GM12878 (cell line): Measurements from ENCODE around the gene FAM114A1. TPM values are rescaled to one million over a fixed set of nuclear protein-coding genes. Genes with fewer than 3 reads are reported as not detected.

ENCODE experiments used
- CREB1 ChIP-seq: IDR thresholded peaks from 2 replicates; pipeline ENCODE4 v1.6.1; 2012; ENCODE audit warnings: low read depth, mild to moderate bottlenecking, inconsistent platforms
- CREM ChIP-seq: IDR thresholded peaks from 2 replicates; pipeline ENCODE4 v1.6.1; 2014; ENCODE audit warnings: antibody characterized with exemption, low read depth
- EED ChIP-seq: sonication (generic); IDR thresholded peaks from 2 replicates; pipeline ENCODE4 v1.6.1; 2016; ENCODE audit warnings: antibody characterized with exemption, low read depth
- FOXK2 ChIP-seq: fragments of 450-650 bp; IDR thresholded peaks from 2 replicates; pipeline ENCODE4 v1.6.1; 2017; ENCODE audit warnings: mild to moderate bottlenecking, moderate library complexity
- JUNB ChIP-seq: IDR thresholded peaks from 2 replicates; pipeline ENCODE4 v1.6.1; 2016; ENCODE audit warnings: antibody characterized with exemption, mild to moderate bottlenecking
- MTA3 ChIP-seq: IDR thresholded peaks from 2 replicates; pipeline ENCODE4 v1.6.1; 2012; ENCODE audit warnings: low read length, inconsistent platforms, borderline replicate concordance
- NRF1 ChIP-seq: conservative IDR thresholded peaks from 2 replicates; pipeline ENCODE4 v1.6.1; 2011; ENCODE audit warnings: mild to moderate bottlenecking, low read depth, low read length, improper control_type of control experiment
- RUNX3 ChIP-seq: IDR thresholded peaks from 2 replicates; pipeline ENCODE4 v1.6.1; 2012; ENCODE audit warnings: low read length, inconsistent platforms
- SRF ChIP-seq, 2 experiments: IDR thresholded peaks; 2 replicates each; pipeline ENCODE4 v1.6.1; 2011; ENCODE audit warnings: low read depth in 2 of 2, low read length in 2 of 2, mild to moderate bottlenecking in 1 of 2, moderate library complexity in 1 of 2
- YY1 ChIP-seq: IDR thresholded peaks from 2 replicates; pipeline ENCODE4 v1.6.1; 2011; ENCODE audit warnings: low read depth, mild to moderate bottlenecking, low read length
- ZNF217 ChIP-seq: fragments of 450-650 bp; IDR thresholded peaks from 2 replicates; pipeline ENCODE4 v1.6.1; 2017; ENCODE audit warnings: antibody characterized with exemption, mild to moderate bottlenecking
- ZSCAN29 ChIP-seq: fragments of 450-650 bp; IDR thresholded peaks from 2 replicates; pipeline ENCODE4 v1.6.1; 2017; ENCODE audit warnings: mild to moderate bottlenecking, moderate library complexity
- polyA plus RNA-seq, 11 experiments: library from polyadenylated mRNA; depleted of rRNA in 4 of 11; unstranded in 6 of 11; stranded (reverse) in 5 of 11; fragments of >200 nt; fragmentation: Nextera tagmentation in 4 of 11; fragmentation: Illumina TruSeq in 1 of 11; extraction: Ambion mirVana in 4 of 11; extraction: Trizol in 1 of 11; gene quantifications; 1 replicate in 1 of 11; 2 replicates in 10 of 11; pipeline versions ENCODE4 v1.2.1 to v1.2.3, GENCODE V29; 2011 to 2016; ENCODE audit warnings: inconsistent platforms in 2 of 11, missing spikeins in 2 of 11, low read depth in 1 of 11
- total RNA-seq, 4 experiments: library from RNA; depleted of rRNA in 3 of 4; stranded (reverse); fragments of >200 nt in 3 of 4; fragmentation: Illumina TruSeq in 1 of 4; extraction: Trizol in 1 of 4; gene quantifications; 2 replicates each; pipeline versions ENCODE4 v1.2.1 to v1.2.3, GENCODE V29; 2013 to 2021
- TF ChIP-seq, protein P1 (sequence below): fragments of 450-650 bp; formaldehyde crosslinking; IDR thresholded peaks from 2 replicates; pipeline ENCODE4 v1.4.0; 2022; ENCODE audit warnings: mild to moderate bottlenecking, moderate library complexity

The FAM114A1 gene
- total and polyA plus RNA-seq, 10 of the 15 experiments (the other 5 are each of a cell fraction or from before 2014, with no cell fraction given), result 1.3 to 6.2 (median 3.9) TPM

DNA sequence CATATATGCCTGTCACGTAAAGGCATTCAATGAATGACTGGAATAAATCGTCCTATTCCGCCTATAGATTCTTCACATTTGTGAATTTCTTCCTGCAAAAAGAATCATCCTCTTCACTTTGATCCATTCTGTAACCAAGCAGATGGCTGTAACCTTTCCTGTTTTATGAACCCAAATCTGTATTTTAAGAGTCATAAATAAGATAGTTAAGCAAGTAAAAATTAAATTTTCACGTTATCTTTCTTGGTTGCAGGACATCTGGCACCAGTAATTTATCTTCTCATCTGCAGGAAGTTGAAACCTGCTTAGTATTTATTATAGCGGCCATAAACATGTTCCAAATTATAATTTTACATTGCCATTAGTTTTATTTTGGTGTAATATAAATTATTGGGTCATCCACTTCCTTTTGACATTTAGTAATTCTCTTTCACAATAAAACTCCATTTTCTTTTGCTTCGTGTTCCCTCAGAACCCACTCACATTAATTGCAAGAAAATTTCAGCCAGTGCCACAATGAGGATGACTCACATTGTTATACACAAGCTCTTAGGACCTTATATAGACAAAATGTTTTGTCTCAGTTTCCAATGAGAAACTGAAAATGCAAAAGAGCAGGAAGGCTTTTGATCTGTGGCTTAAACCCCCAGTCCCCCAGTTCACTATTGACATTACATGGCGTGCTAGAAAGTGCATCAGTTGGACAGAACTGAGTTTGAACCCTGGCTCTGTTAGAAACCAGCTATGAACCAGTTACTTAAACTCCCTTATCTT is 113.5 kb downstream of the FAM114A1 start (continued):
- TF ChIP-seq, protein P1, sequence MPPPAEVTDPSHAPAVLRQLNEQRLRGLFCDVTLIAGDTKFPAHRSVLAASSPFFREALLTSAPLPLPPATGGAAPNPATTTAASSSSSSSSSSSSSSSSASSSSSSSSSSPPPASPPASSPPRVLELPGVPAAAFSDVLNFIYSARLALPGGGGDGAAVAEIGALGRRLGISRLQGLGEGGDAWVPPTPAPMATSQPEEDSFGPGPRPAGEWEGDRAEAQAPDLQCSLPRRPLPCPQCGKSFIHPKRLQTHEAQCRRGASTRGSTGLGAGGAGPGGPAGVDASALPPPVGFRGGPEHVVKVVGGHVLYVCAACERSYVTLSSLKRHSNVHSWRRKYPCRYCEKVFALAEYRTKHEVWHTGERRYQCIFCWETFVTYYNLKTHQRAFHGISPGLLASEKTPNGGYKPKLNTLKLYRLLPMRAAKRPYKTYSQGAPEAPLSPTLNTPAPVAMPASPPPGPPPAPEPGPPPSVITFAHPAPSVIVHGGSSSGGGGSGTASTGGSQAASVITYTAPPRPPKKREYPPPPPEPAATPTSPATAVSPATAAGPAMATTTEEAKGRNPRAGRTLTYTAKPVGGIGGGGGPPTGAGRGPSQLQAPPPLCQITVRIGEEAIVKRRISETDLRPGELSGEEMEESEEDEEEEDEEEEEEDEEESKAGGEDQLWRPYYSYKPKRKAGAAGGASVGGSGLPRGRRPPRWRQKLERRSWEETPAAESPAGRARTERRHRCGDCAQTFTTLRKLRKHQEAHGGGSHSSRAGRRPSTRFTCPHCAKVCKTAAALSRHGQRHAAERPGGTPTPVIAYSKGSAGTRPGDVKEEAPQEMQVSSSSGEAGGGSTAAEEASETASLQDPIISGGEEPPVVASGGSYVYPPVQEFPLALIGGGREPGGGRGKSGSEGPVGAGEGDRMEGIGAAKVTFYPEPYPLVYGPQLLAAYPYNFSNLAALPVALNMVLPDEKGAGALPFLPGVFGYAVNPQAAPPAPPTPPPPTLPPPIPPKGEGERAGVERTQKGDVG (CRISPR knock-in tag), result no peak
- TF ChIP-seq ZNF217, result no peak
- peak; percentile 78 for TF ChIP-seq RUNX3
- no peak for TF ChIP-seq FOXK2
- 0 out of 2 replicates have a peak, but pooled peaks have one; percentile 38 for TF ChIP-seq EED
- TF ChIP-seq JUNB, result peak; percentile 48
- peak in 1 of 2 experiments; percentile 87; a peak in 2 of 4 replicates for TF ChIP-seq SRF (IDR thresholded peaks at IDR 0.05; ENCODE audit: low read depth in 2 of 2, low read length in 2 of 2)
- peak; percentile 27; the same call in 1 of the 2 replicates for TF ChIP-seq CREB1
- no peak for TF ChIP-seq NRF1
- no peak for TF ChIP-seq ZSCAN29
- peak; percentile 38; the same call in 1 of the 2 replicates for TF ChIP-seq YY1
- TF ChIP-seq CREM, result peak; percentile 63; the same call in 1 of the 2 replicates
- 0 out of 2 replicates have a peak, but pooled peaks have one; percentile 71 for TF ChIP-seq MTA3
